Natural killer cell treated with Interleukin-12 subunit alpha and Interleukin-12 subunit beta and Interleukin-15 and Interleukin-18, amount 100 ng/mL, for 72 hours (primary cell): ENCODE data around the gene SLC7A1. TPM values are rescaled to one million over a fixed set of nuclear protein-coding genes. Genes with fewer than 3 reads are reported as not detected.

Experiments
- ATAC-seq, 2 donors: fragments of 150-1000 bp; cut with Tn5 transposase in 1 of 2; sonication (Bioruptor Pico), chemical (Tn5 transposase) in 1 of 2; 2 replicates each; pipeline ENCODE4 v1.10.0; 2021
- DNase-seq: peaks from one replicate; pipeline ENCODE4 v3.0.0; 2022; ENCODE audit warnings: low spot score
- H3K27ac Mint-ChIP-seq, 2 donors: 1 replicate in 1 of 2; 2 replicates in 1 of 2; pipeline ENCODE4 v1.8.0; 2022; ENCODE audit warnings: mixed read lengths in 2 of 2, mild to moderate bottlenecking in 1 of 2, moderate library complexity in 1 of 2
- H3K27me3 Mint-ChIP-seq, 2 donors: 1 replicate in 1 of 2; 2 replicates in 1 of 2; pipeline ENCODE4 v1.8.0; 2022; ENCODE audit warnings: mixed read lengths in 2 of 2
- H3K36me3 Mint-ChIP-seq: one replicate; pipeline ENCODE4 v1.8.0; 2022; ENCODE audit warnings: mixed read lengths
- H3K4me1 Mint-ChIP-seq, 2 donors: 1 replicate in 1 of 2; 2 replicates in 1 of 2; pipeline ENCODE4 v1.8.0; 2022; ENCODE audit warnings: low read depth in 2 of 2, mixed read lengths in 2 of 2, mild to moderate bottlenecking in 1 of 2
- H3K4me3 Mint-ChIP-seq: one replicate; pipeline ENCODE4 v1.8.0; 2022; ENCODE audit warnings: mixed read lengths
- H3K9me3 Mint-ChIP-seq: 2 replicates; pipeline ENCODE4 v1.8.0; 2022; ENCODE audit warnings: mixed read lengths
- total RNA-seq, 2 donors: library from RNA; stranded (reverse); gene quantifications; one replicate each; pipeline ENCODE4 v1.2.3, GENCODE V29; 2022

Gene SLC7A1
- total RNA-seq, 2 donors from 2014 or later = 80.2 to 152 TPM

- Mint-ChIP-seq H3K4me3 (no peak overlapping the region), H3K27ac (no peak overlapping the region), H3K36me3 (no peaks in the 10 kb centered on the region), H3K9me3 (no peaks in the 10 kb centered on the region), H3K27me3 (peaks cover 12 to 16% of the 10 kb centered on the region in 2 donors), H3K4me1 (no peaks in the 10 kb centered on the region)
- no peak for ATAC-seq
- no peak for DNase-seq
Measured at GRCh38 chr13:29503041-29503837, 92.2 kb downstream of the SLC7A1 start.

- Mint-ChIP-seq H3K27me3 (peaks cover 12 to 16% of the 10 kb centered on the region in 2 donors), H3K4me3 (no peak overlapping the region), H3K9me3 (no peaks in the 10 kb centered on the region), H3K4me1 (no peaks in the 10 kb centered on the region), H3K36me3 (no peaks in the 10 kb centered on the region), H3K27ac (no peak overlapping the region)
- no peak for ATAC-seq
- DNase-seq = no peak
Measured at GRCh38 chr13:29502391-29503008, 93.0 kb downstream of the SLC7A1 start.

- H3K9me3 Mint-ChIP-seq = no peaks in the 10 kb centered on the region
- DNase-seq (no peak), ATAC-seq (no peak)
- H3K36me3 Mint-ChIP-seq = no peaks in the 10 kb centered on the region
- peaks cover 14 to 19% of the 10 kb centered on the region in 2 donors for H3K27me3 Mint-ChIP-seq
- no peak overlapping the region for H3K4me3 Mint-ChIP-seq
- peaks cover under 1 to 2% of the 10 kb centered on the region in 2 donors for H3K4me1 Mint-ChIP-seq
- H3K27ac Mint-ChIP-seq = no peak overlapping the region
Measured at GRCh38 chr13:29501674-29502073, 93.8 kb downstream of the SLC7A1 start.

GRCh38 chr13:29500386-29500785 lies 95.1 kb downstream of the SLC7A1 start:
- H3K27me3 Mint-ChIP-seq = peaks cover 25 to 32% of the 10 kb centered on the region in 2 donors
- H3K9me3 Mint-ChIP-seq = no peaks in the 10 kb centered on the region
- H3K36me3 Mint-ChIP-seq = no peaks in the 10 kb centered on the region
- H3K4me3 Mint-ChIP-seq = no peak overlapping the region
- H3K27ac Mint-ChIP-seq = no peak overlapping the region
- no peak for ATAC-seq
- no peak for DNase-seq
- H3K4me1 Mint-ChIP-seq = peaks cover 9% of the 10 kb centered on the region in 2 donors

- H3K36me3 Mint-ChIP-seq = no peaks in the 10 kb centered on the region
- DNase-seq = no peak
- peaks cover 9% of the 10 kb centered on the region in 2 donors for H3K4me1 Mint-ChIP-seq
- no peaks in the 10 kb centered on the region for H3K9me3 Mint-ChIP-seq
- H3K27ac Mint-ChIP-seq = no peak overlapping the region
- H3K4me3 Mint-ChIP-seq = no peak overlapping the region
- peaks cover 25 to 32% of the 10 kb centered on the region in 2 donors for H3K27me3 Mint-ChIP-seq
- ATAC-seq = no peak
Measured at GRCh38 chr13:29499506-29500165, 95.9 kb downstream of the SLC7A1 start.

GRCh38 chr13:29498426-29499040 lies 97.0 kb downstream of the SLC7A1 start:
- no peak overlapping the region for H3K27ac Mint-ChIP-seq
- no peak for ATAC-seq
- H3K36me3 Mint-ChIP-seq = no peaks in the 10 kb centered on the region
- no peak for DNase-seq
- H3K27me3 Mint-ChIP-seq = peaks cover 21 to 30% of the 10 kb centered on the region in 2 donors
- H3K4me3 Mint-ChIP-seq = no peak overlapping the region
- H3K9me3 Mint-ChIP-seq = no peaks in the 10 kb centered on the region
- H3K4me1 Mint-ChIP-seq = peaks cover 9% of the 10 kb centered on the region in 2 donors

GRCh38 chr13:29497137-29497654 lies 98.3 kb downstream of the SLC7A1 start:
- peaks cover 9% of the 10 kb centered on the region in 2 donors for H3K4me1 Mint-ChIP-seq
- H3K36me3 Mint-ChIP-seq = no peaks in the 10 kb centered on the region
- H3K27me3 Mint-ChIP-seq = peaks cover 19 to 24% of the 10 kb centered on the region in 2 donors
- ATAC-seq (no peak), DNase-seq (no peak)
- H3K4me3 Mint-ChIP-seq = no peak overlapping the region
- H3K9me3 Mint-ChIP-seq = no peaks in the 10 kb centered on the region
- no peak overlapping the region for H3K27ac Mint-ChIP-seq

DNA sequence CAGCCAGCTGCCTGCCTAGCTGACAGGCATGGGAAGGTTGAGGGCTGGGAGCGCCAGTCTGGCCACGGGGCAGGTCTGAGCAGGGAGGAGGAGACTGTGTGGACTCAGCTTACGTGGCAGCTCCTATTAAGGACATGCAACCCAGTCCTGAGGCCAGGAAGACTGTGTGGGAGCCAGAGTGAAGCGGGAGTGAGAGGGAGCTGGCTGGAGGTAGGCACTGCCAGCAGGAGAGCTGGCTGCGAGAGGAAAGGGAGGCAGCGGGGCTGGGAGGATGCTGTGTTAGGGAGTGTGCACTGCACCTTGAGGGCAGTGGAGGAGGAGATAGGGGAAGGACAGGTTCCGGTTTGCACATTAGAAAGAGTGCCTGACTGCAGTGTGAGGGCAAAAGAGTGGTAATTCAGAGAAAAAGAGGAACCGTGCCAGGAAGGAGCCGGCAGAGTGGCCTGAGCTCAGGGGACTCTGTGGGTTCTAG lies 99.2 kb downstream of the SLC7A1 start:
- Mint-ChIP-seq H3K27ac (no peak overlapping the region), H3K4me1 (peaks cover 9% of the 10 kb centered on the region in 2 donors), H3K27me3 (peaks cover 15 to 16% of the 10 kb centered on the region in 2 donors), H3K36me3 (no peaks in the 10 kb centered on the region), H3K9me3 (no peaks in the 10 kb centered on the region), H3K4me3 (no peak overlapping the region)
- DNase-seq (no peak), ATAC-seq (peak; percentile 37 to 41)

GRCh38 chr13:29494520-29494919 lies 101.0 kb downstream of the SLC7A1 start:
- no peak for ATAC-seq
- Mint-ChIP-seq H3K4me1 (peaks cover 9% of the 10 kb centered on the region in 2 donors), H3K36me3 (no peaks in the 10 kb centered on the region), H3K27me3 (peaks cover 15 to 16% of the 10 kb centered on the region in 2 donors), H3K9me3 (no peaks in the 10 kb centered on the region), H3K27ac (no peak overlapping the region), H3K4me3 (no peak overlapping the region)
- DNase-seq = no peak

DNA sequence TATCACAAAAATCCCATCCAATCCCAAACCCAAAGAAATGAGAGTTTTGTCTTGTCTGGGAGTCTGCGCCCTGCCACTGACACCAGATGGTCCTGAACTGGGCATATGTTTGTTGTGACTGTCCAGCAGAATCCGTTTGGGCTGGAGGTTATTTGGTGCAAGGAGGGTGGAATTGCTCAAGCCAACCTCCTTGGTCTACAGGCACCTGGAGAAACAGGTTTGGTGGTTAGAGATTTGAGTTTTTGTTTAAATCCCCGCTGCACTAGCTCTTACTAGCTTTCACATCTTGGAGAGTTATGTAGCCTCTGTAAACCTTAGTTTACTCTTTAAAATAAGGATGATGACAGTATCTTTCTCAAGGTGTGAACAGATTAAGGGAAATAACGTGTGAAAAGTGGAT lies 101.7 kb downstream of the SLC7A1 start:
- no peak overlapping the region for H3K27ac Mint-ChIP-seq
- no peaks in the 10 kb centered on the region for H3K9me3 Mint-ChIP-seq
- H3K36me3 Mint-ChIP-seq = no peaks in the 10 kb centered on the region
- ATAC-seq = no peak
- peaks cover 15 to 16% of the 10 kb centered on the region in 2 donors for H3K27me3 Mint-ChIP-seq
- H3K4me3 Mint-ChIP-seq = no peak overlapping the region
- no peak for DNase-seq
- H3K4me1 Mint-ChIP-seq = peaks cover 9% of the 10 kb centered on the region in 2 donors

DNA sequence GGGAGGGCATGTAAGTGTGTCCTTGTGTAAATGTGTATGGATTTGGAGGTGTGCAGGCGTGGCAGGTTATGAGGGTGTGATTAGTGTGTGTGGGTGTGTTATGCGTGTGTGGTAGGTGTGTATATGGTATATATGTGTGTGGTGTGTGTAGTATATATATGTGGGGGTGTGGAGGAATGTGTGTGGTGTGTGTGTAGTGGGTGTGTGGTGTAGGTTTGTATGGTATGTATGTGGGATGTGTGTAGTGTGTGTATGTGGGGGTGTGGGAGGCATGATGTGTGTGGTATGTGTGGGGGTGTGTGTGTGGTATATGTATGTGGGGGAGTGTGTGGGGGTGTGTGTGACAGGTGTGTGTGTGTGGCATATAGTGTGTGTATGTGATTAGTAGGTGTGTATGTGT lies 104.2 kb downstream of the SLC7A1 start:
- DNase-seq (no peak), ATAC-seq (no peak)
- no peaks in the 10 kb centered on the region for H3K36me3 Mint-ChIP-seq
- peaks cover 3 to 4% of the 10 kb centered on the region in 2 donors for H3K4me1 Mint-ChIP-seq
- no peak overlapping the region for H3K4me3 Mint-ChIP-seq
- peaks cover 11 to 15% of the 10 kb centered on the region in 2 donors for H3K27me3 Mint-ChIP-seq
- H3K9me3 Mint-ChIP-seq = no peaks in the 10 kb centered on the region
- H3K27ac Mint-ChIP-seq = no peak overlapping the region

- Mint-ChIP-seq H3K27me3 (peaks cover 7 to 14% of the 10 kb centered on the region in 2 donors), H3K27ac (no peak overlapping the region), H3K4me1 (no peaks in the 10 kb centered on the region), H3K36me3 (no peaks in the 10 kb centered on the region), H3K4me3 (no peak overlapping the region), H3K9me3 (no peaks in the 10 kb centered on the region)
- ATAC-seq = no peak
- DNase-seq = no peak
Measured at GRCh38 chr13:29490561-29490885, 105.0 kb downstream of the SLC7A1 start.

DNA sequence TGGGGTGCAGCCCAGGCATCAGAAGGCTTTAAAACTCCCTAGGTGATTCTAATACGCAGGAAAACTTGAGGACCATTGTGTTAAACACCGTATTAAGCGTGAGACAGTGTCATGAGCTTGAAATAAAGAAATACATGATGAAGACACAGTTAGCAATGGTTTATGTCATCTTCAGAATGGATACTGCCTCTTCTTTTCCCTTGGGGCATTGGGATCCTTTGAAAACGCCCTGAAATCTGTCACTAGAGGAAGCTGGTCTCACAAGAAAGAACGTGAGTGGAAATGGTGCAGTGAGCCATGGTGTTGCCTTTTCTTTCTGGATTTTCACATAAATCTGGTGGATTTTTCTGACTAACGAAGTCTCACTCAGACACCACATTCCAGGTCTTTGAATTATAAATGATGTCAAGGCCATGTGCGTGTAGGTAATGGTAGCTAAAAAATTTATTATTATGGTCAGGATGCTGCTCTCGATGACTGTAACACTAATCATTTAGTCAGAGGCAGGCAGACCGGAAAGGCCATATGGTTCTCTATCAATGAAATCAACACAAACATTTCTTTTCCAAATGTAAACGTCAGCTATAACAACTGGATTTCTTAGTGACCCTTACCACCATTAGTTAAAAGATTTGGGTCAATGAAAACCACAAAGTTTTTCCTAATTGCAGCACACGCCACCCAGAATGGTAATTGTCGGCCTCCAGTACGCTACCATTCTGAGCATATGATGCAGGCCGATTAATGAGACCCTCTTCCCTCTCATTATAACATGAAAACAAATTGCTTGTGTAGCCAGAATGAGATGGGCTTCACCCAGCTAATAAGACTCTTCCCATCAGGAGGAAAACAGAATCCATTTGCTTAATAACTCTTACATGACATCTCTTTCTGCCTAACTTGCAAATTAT lies 105.6 kb downstream of the SLC7A1 start:
- no peak for DNase-seq
- H3K27ac Mint-ChIP-seq = no peak overlapping the region
- ATAC-seq = no peak
- no peaks in the 10 kb centered on the region for H3K9me3 Mint-ChIP-seq
- no peaks in the 10 kb centered on the region for H3K36me3 Mint-ChIP-seq
- H3K27me3 Mint-ChIP-seq = peaks cover 7 to 12% of the 10 kb centered on the region in 2 donors
- H3K4me1 Mint-ChIP-seq = no peaks in the 10 kb centered on the region
- H3K4me3 Mint-ChIP-seq = no peak overlapping the region
